Right cardiac atrium (tissue), 5 donors: ENCODE results near the gene ANKS3. TPM values are rescaled to one million over a fixed set of nuclear protein-coding genes. Genes with fewer than 3 reads are reported as not detected.
A peak's percentile ranks its signal among the peaks of the same experiment; 100 is the strongest.

ENCODE experiments used
- ATAC-seq, 2 donors: fragments of 200-7000 bp; cut with Tn5 transposase; one replicate each; pipeline versions ENCODE4 v1.8.0 to v1.9.1; 2020; ENCODE audit warnings: moderate library complexity in 2 of 2, mild to moderate bottlenecking in 1 of 2
- DNase-seq, 3 donors: peaks; one replicate each; pipeline ENCODE4 v3.0.0-alpha.2; 2020
- H3K27ac ChIP-seq: one replicate; pipeline ENCODE4 v1.5.1; 2013; ENCODE audit warnings: mild to moderate bottlenecking, low read length, control low read depth, moderate library complexity
- H3K27me3 ChIP-seq: one replicate; pipeline ENCODE4 v1.6.1; 2013; ENCODE audit not compliant: control insufficient read depth, insufficient read depth
- H3K4me1 ChIP-seq: one replicate; pipeline ENCODE4 v1.6.1; 2013; ENCODE audit warnings: low read length; ENCODE audit not compliant: control insufficient read depth, insufficient read depth
- H3K4me3 ChIP-seq: one replicate; pipeline ENCODE4 v1.5.1; 2013; ENCODE audit warnings: low read length, control low read depth
- H3K9me3 ChIP-seq: one replicate; pipeline ENCODE4 v1.6.1; 2013; ENCODE audit warnings: low read length; ENCODE audit not compliant: control insufficient read depth
- WGBS: extraction: QIAGEN DNeasy Blood & Tissue Kit; methylation state at CpG from one replicate; pipeline ENCODE4 v1.1.7; 2013; 5-methylcytosine and 5-hydroxymethylcytosine counted together
- intact Hi-C, 4 donors: fragments of 100-400 bp; cut with DNase I; formaldehyde crosslinking; loops; one replicate each; pipeline versions ENCODE4 v1.11.0 to v1.14.0; 2022 to 2023
- polyA plus RNA-seq: library from polyadenylated mRNA; stranded (reverse); fragments of 200-250 nt; gene quantifications from one replicate; pipeline ENCODE4 v1.2.3, GENCODE V29; 2013
- total RNA-seq, 4 donors: library from RNA; stranded (reverse); fragmentation: NEBNext Ultra II Directional; extraction: Animal tissue kit (Norgen Biotek cat#: 25700); gene quantifications; one replicate each; pipeline ENCODE4 v1.2.1, GENCODE V29; 2021
- donor health status: healthy with polysubstance abuse.
- donor health status: DM: no; HTN: yes; CAD: no.
- donor health status: DM: no; HTN: no; CAD: no.
- donor health status: DM: no; HTN: yes; CAD: no; lungs with severe emphysema.
- donor health status: DM: yes; HTN: yes; CAD: no.

Gene ANKS3
- total and polyA plus RNA-seq, 5 donors: 8.9 to 13.5 (median 11.0) TPM

GRCh38 chr16:4681471-4682083 is 52.5 kb downstream of the ANKS3 start:
- DNase-seq (peak in 2 of 3 donors; percentile 53 to 64), ATAC-seq (no peak)
- Histone ChIP-seq H3K9me3 (no peaks in the 10 kb centered on the region), H3K27me3 (no peaks in the 10 kb centered on the region), H3K4me3 (no peak overlapping the region), H3K4me1 (peaks cover 2% of the 10 kb centered on the region), H3K27ac (no peak overlapping the region)
- intact Hi-C loops: no loop called here
- WGBS: 84% methylated on average over 39 of the region's 39 CpGs

DNA sequence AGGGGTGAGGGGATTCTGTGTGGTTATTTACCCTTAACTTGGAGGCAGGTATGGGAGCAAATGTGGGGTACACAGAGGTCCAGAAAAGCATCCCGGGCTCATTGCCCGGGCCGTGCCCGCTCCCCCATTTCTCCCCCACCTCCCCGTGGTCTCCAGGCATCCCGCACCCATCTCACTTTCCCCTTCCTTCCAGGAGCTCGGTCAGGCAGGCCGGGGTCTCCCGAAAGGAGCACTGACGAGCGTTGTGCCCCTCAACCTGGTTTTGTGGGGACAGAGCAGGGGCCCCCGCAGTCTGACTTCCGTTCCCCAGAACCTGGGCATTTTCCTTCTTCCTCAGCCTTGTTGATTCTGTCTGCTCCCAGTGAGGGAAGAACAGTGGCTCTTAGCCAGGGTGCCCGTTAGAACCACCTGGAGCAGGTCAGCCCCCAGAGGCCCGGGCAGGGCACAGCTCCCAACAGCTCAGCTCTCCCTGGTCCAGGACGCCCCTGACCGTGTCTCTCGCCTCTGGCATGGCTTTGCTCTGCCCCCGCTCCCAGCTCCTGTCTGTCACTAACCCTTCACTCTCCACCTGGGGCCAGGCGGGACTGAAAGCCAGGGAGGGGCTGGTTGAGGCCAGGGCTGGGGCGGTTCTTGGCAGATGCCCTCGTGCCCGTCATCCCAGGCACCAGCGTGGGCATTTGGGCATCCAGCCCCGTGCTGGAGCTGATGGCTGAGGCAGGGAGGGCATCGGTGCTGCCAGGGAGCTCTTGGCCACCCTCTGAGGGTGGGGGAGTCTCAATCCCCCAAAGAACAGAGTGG is 53.2 kb downstream of the ANKS3 start:
- WGBS: 77% methylated on average over 26 of the region's 26 CpGs
- DNase-seq (peak; percentile 69 to 91 (median 87)), ATAC-seq (peak; percentile 47 to 52)
- H3K4me1 ChIP-seq: peaks cover 2% of the 10 kb centered on the region
- intact Hi-C loops: no loop called here
- no peak overlapping the region for H3K4me3 ChIP-seq
- H3K27me3 ChIP-seq: no peaks in the 10 kb centered on the region
- H3K9me3 ChIP-seq: no peaks in the 10 kb centered on the region
- peak overlapping the region; percentile 73 for H3K27ac ChIP-seq

GRCh38 chr16:4679850-4680636 is 54.0 kb downstream of the ANKS3 start:
- H3K27ac ChIP-seq: peak overlapping the region; percentile 74
- peaks cover 2% of the 10 kb centered on the region for H3K4me1 ChIP-seq
- no peaks in the 10 kb centered on the region for H3K9me3 ChIP-seq
- DNase-seq (peak; percentile 53 to 91 (median 91)), ATAC-seq (peak; percentile 17 to 22)
- no peaks in the 10 kb centered on the region for H3K27me3 ChIP-seq
- intact Hi-C loops: no loop called here
- WGBS: 52% methylated on average over 47 of the region's 47 CpGs
- no peak overlapping the region for H3K4me3 ChIP-seq

- intact Hi-C loops: no loop called here
- Histone ChIP-seq H3K4me3 (no peak overlapping the region), H3K27ac (peak overlapping the region; percentile 74), H3K9me3 (no peaks in the 10 kb centered on the region), H3K4me1 (peaks cover 2% of the 10 kb centered on the region), H3K27me3 (no peaks in the 10 kb centered on the region)
- peak in 2 of 3 donors; percentile 85 to 86 for DNase-seq
- WGBS: 59% methylated on average over 20 of the region's 20 CpGs
- ATAC-seq: no peak
Measured at GRCh38 chr16:4679156-4679849, 54.8 kb downstream of the ANKS3 start.

DNA sequence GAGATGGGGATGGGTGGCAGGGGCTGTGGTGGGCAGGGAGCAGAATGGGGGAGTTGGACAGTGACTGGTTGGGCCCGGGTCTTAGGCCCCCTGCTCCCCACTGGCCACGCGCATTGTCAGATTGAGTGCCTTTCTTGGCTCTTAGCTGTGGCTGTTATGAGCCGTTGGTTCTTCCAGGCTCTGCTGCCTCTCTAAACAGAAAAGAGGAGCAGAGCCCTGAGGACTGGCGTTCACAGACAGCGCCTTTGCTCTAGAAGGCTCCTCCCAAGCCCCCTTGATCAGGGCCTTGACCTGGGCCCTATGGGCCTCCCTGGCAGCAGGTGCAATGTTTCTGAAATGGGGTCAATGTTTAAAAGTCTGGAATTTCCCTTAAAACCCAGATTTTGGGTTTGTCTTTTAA is 55.5 kb downstream of the ANKS3 start:
- DNase-seq: peak in 1 of 3 donors; percentile 24
- ATAC-seq: no peak
- intact Hi-C loops: no loop called here
- H3K27ac ChIP-seq: no peak overlapping the region
- H3K9me3 ChIP-seq: no peaks in the 10 kb centered on the region
- WGBS: 83% methylated on average over 6 of the region's 6 CpGs
- no peaks in the 10 kb centered on the region for H3K27me3 ChIP-seq
- H3K4me1 ChIP-seq: peaks cover 2% of the 10 kb centered on the region
- no peak overlapping the region for H3K4me3 ChIP-seq

- Histone ChIP-seq H3K4me3 (no peak overlapping the region), H3K9me3 (no peaks in the 10 kb centered on the region), H3K27me3 (no peaks in the 10 kb centered on the region), H3K4me1 (peaks cover 2% of the 10 kb centered on the region), H3K27ac (no peak overlapping the region)
- intact Hi-C loops: no loop called here
- WGBS: 93% methylated on average over 9 of the region's 9 CpGs
- ATAC-seq (no peak), DNase-seq (peak in 1 of 3 donors; percentile 61)
Measured at GRCh38 chr16:4677994-4678393, 56.1 kb downstream of the ANKS3 start.

GRCh38 chr16:4677390-4677789 is 56.7 kb downstream of the ANKS3 start:
- DNase-seq (peak; percentile 63 to 89 (median 87)), ATAC-seq (peak; percentile 67 to 71)
- intact Hi-C loops: no loop called here
- no peaks in the 10 kb centered on the region for H3K27me3 ChIP-seq
- peak overlapping the region; percentile 56 for H3K27ac ChIP-seq
- no peaks in the 10 kb centered on the region for H3K9me3 ChIP-seq
- WGBS: 70% methylated on average over 17 of the region's 17 CpGs
- H3K4me1 ChIP-seq: peaks cover 2% of the 10 kb centered on the region
- H3K4me3 ChIP-seq: no peak overlapping the region

DNA sequence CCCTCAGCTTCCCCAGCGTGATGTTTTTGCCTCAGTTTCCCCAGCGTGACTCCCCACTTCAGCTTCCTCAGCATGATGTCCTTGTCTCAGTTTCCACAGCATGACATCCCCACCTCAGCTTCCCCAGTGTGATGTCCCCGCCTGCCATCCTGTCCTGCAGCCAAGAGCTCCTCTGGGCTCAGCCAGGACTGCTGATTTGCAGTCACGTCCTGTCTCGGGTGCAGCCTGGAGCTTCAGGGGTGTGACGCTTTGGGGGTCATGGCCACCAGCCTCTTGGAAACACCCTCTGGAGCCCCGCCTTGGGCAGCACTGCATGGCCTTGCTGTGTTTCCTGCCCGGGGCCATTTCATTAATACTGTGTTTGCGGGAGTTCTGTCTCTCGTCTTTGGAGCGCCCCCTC is 57.2 kb downstream of the ANKS3 start:
- H3K4me1 ChIP-seq: peaks cover 2% of the 10 kb centered on the region
- intact Hi-C loops: no loop called here
- peak; percentile 39 to 65 for ATAC-seq
- 64% methylated on average over 11 of the region's 11 CpGs for WGBS
- H3K27me3 ChIP-seq: no peaks in the 10 kb centered on the region
- no peaks in the 10 kb centered on the region for H3K9me3 ChIP-seq
- H3K4me3 ChIP-seq: no peak overlapping the region
- peak overlapping the region; percentile 56 for H3K27ac ChIP-seq
- peak; percentile 50 to 84 (median 83) for DNase-seq

DNA sequence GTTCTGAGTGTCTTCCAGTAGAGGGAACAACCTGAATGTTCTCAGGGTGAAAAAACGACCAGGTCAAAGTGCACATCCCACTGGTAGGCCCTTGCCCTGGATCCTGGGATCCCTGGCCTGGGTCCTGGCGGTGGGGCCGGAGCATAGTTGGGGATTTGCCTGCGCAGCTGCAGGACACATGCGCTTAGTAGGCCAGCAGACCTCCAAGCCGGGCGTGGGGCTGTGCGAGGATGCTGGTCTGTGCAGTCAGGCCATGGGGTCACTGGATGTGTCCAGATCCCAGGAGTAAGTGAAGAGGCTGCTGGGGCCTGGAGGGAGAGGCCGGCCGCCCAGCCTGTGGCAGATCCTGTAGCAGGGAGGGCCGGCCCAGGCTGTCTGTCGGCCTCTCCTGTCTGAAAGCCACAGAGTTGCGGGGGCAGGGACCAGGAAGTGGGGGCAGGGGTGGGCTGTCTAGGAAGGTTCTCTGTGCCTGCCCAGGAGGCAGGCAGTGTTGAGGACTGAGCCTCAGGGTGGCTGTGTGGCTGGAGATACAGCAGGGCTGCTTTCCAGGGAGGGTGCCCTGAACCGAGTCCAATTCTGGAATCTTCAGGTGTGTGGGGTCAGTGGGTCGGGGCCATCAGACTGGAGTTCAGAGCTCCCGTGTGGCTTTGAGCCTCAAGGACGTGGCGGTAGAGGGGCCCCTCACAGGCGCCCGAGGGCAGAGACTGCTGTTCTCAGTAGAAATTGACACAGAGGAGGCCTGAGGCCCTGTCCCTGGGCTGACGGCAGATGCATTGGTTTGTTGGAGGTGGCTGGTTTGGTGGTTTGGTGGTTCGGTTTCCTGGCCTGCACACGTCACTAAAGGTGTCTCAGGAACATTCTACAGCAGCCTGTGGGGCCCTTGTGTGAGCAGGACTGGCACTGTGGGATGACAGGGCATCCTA is 57.9 kb downstream of the ANKS3 start:
- DNase-seq (peak in 1 of 3 donors; percentile 63), ATAC-seq (no peak)
- Histone ChIP-seq H3K27me3 (no peaks in the 10 kb centered on the region), H3K9me3 (no peaks in the 10 kb centered on the region), H3K4me1 (peaks cover 2% of the 10 kb centered on the region), H3K4me3 (no peak overlapping the region), H3K27ac (peak overlapping the region; percentile 53)
- intact Hi-C loops: no loop called here
- 76% methylated on average over 23 of the region's 23 CpGs for WGBS
